GM03348 (cell line): Measurements from ENCODE around the gene RASA1.

Source experiments
- DNase-seq: peaks from one replicate; pipeline ENCODE4 v3.0.0; 2012; ENCODE audit warnings: low spot score

The RASA1 gene

GRCh38 chr5:87403899-87404298, 136.2 kb downstream of the RASA1 start:
- no peak for DNase-seq

- no peak for DNase-seq
Observed at GRCh38 chr5:87404359-87404758, 136.7 kb downstream of the RASA1 start.

DNA sequence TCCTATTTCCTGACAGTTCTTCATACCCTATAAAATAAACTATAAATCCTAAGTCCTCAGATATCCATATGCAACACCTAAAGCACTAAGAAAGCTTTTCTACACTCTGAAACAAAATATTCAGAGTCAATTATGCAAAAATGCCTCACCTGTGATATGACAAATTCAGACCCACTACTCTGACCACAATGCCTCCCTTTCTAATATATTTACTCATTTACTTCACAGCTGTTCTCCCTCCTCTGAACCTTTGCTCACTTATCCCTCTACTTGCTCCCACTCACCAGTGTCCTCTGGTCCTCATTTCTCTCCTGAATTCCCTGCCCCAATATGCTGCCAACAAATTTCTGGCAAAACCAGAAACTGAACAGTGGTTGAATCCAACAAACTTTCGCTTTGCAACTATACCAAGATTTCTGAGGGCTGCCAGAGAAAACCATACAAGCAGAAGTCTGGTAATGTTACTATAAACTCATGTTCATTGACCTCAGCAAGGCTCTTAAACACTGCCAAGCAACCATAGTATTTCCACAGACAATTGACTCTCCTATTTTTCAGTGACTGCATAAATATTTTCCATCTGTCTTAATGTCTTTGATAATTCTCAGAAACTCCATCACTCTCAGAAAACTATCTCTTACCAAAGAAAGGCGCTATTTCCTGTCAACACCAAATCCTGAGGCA, 137.9 kb downstream of the RASA1 start:
- DNase-seq, result no peak

- no peak for DNase-seq
Observed at GRCh38 chr5:87408204-87408603, 140.5 kb downstream of the RASA1 start.

- peak; percentile 57 for DNase-seq
Observed at GRCh38 chr5:87410931-87411330, 143.2 kb downstream of the RASA1 start.

DNA sequence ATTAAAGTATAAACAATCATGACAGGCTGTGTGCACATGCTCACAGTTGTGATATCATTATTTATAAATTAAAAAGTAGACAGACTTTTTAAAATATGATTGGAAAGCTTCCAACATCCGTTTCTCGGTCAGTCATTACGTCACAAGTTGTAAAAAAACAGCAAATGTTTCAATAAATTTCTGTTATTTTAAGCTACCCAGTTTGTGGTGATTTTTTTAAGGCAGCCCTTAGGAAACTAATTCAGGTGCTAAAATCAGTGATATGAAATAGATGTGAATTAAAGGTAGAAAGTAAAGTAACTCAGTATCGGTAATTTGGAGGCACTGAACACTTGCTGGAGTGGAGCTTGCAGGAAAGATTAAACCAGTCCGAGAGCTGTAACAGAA, 143.9 kb downstream of the RASA1 start:
- no peak for DNase-seq

DNA sequence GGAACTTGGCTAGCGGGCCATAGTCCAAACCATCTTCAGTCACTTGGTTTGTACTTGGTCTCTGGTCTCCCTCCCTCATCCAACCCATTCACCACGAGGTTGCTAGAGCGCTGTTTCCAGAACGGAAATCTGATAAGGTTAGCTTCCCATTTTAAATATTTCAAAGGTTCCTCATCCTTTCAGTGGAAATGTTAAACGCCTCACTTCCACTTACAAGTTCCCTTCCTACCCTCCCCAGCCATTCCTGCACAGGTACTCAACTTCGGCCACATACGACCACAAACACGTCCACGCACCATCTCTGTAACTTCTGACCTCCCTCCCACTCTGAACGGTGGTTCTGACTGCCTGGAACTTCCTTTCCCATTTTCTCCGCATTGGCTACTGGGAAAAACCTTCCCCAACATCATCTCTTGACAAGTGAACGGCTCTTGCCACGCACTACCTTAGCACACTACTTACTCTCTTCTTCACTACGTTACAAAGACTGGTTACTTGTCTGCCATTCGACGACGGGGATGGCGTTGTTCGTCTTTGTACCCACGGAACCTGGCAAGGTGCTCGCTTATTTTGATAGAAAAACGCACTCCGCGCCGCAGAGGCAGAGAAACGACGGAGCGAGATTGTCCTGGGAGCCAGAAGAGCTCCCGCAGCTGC, 144.4 kb downstream of the RASA1 start:
- DNase-seq, result peak; percentile 9

- peak; percentile 96 for DNase-seq
Observed at GRCh38 chr5:87412630-87413342, 145.1 kb downstream of the RASA1 start, which contains the start of gene CCNH. TSS of gene CCNH (minus strand) at chr5:87412930. CDS start at chr5:87412794, 136 bp downstream.

- DNase-seq, result no peak
Observed at GRCh38 chr5:87413343-87413645, 145.6 kb downstream of the RASA1 start.

DNA sequence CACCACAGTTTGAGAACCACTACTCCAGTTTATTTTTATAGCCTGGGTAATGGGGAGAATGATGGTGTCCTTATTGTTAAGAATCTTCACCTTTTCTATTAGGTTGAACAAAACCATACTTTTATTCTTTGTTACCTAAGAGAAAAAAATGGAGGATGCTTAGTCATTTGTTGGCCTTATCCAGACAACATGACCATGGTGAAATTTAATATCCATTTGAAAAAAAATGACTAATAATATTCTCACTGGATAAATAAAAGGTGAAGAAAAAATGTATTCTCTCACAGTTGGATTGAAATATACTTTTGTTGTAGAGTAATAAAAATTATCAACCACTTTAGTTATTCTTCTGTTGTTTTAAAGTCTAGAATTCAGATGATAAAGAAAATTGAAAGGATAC, 150.8 kb downstream of the RASA1 start:
- DNase-seq, result no peak

- DNase-seq, result no peak
Observed at GRCh38 chr5:87421307-87421706, 153.6 kb downstream of the RASA1 start.

DNA sequence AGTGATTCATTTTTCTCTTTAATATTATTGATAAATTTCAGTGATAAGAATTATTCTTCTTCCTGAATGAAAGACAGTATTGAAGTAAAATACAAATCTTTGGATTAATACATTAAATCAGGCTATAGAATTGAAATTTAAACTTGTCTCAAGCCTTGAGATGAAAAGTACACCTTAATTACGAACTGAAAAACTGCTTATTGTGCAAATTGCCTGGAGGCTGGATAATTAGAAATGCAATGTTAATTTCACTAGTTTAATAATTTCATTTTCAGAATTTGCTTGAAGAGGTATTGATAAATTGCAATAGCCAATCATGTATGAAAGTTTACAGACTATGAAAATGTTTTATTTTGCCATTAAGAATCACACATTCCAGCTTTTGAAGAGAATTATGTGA, 156.1 kb downstream of the RASA1 start:
- no peak for DNase-seq

DNA sequence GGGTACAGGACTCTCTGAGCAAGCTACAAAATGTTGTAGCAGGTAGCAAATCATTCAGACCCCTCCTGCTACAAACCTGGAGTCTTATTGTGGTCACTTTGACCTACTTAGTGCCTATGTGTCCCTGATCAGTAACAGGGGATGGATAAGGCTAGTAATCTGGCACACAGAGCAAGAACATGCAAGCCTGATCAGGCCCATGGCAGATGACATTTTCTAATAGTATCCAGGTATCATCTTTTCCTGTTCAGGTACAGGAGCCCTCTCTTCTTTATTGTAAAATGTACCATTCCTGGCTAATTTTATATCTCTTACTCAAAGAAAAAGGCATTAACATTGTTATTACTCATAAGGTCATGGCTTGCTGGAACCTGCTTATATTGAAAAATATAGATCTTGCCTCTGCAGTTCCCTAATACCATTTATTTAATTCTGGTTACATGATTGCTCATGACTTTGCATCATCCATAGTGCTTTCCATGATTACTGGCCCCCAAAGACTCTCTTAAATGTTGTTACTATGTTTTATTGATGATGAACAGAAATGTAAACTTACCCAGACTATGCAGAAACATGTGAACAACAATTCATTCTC, 163.3 kb downstream of the RASA1 start:
- no peak for DNase-seq

GRCh38 chr5:87432460-87432859, 164.8 kb downstream of the RASA1 start:
- DNase-seq, result no peak

- no peak for DNase-seq
Observed at GRCh38 chr5:87433945-87434344, 166.3 kb downstream of the RASA1 start.

DNA sequence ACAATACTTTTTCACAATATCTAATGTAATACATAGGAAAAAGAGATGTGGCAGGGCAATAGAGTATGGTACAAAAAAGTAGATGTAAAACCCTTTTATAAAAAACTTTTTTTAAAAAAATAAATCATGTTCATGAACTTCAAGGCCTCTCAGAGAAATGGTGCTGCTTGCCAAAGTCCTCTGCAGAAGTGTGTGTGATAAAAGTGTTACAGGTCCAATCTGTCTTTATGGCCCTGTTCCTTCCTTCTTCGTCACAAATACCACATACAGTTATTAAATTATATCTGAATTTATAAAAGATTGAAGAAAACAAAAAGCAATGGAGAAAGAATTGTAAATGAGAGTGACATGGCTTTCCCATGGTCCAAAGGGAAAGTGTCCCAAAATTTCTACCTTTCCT, 166.8 kb downstream of the RASA1 start:
- no peak for DNase-seq

DNA sequence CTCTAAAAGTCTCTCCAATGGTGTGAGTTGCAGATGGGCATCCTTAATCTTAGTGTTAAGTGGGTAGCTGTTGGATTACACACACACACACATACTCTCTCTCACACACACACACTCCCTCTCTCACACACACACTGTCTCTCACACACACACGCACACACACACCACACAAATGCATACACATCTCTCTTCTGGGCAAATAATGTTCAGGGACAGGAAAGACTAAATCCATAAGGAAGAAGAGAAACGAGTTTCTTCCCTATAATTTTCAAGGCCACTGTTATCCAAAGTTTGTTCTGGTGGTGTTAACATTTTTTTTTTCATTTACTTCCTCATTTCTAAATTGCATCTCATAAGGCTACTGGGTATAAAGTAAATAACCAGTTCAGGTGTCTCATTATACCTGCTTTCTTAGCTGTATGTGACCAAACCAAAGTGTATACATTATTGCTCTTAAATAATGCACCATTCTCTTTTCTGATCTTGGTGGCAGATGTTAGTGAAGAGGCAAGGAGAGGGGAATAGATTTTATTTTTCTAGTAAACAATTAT, 167.5 kb downstream of the RASA1 start:
- no peak for DNase-seq

GRCh38 chr5:87437724-87438123, 170.0 kb downstream of the RASA1 start:
- DNase-seq, result no peak

DNA sequence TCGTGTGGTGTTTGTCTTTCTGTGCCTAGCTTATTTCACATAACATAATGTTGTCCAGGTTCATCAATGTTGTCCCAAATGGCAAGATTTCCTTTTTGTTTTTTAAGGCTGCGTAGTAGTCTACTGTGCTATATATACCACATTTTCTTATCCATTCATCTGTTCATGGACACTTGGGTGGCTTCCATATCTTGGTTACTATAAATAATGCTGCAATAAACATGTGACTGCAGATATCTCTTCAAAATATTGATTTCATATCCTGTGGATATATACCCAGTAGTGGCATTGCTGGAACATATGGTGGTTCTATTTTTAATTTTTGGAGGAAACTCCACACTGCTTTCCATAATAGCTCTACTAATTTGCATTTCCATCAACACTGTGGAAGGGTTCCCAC, 170.5 kb downstream of the RASA1 start:
- DNase-seq, result no peak
